Measurements from ENCODE around the gene KRT82.

The KRT82 gene

DNA sequence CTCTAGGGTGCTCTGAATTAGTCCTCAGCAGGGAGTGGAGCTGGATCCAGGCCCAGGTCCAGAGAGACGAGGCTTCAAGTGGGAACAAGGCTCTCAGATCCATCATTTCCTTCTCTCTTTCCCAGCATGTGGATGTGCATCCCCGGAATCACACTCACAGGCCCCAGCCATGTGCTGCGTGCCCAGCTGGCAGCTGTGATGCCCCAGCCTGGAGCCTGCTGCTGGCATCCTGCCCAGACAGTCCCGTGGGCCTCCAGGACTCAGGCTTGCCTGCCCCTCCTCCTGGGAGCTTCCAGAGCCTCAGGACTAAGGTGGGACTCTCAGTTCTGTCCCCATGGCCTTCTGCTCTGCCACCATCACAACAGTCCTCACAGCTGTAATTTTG is 14.5 kb downstream of the KRT82 start:
- no peak overlapping the region for H3K4me3 ChIP-seq (ENCODE audit: low read depth, low read length)
- TF ChIP-seq, protein P1, sequence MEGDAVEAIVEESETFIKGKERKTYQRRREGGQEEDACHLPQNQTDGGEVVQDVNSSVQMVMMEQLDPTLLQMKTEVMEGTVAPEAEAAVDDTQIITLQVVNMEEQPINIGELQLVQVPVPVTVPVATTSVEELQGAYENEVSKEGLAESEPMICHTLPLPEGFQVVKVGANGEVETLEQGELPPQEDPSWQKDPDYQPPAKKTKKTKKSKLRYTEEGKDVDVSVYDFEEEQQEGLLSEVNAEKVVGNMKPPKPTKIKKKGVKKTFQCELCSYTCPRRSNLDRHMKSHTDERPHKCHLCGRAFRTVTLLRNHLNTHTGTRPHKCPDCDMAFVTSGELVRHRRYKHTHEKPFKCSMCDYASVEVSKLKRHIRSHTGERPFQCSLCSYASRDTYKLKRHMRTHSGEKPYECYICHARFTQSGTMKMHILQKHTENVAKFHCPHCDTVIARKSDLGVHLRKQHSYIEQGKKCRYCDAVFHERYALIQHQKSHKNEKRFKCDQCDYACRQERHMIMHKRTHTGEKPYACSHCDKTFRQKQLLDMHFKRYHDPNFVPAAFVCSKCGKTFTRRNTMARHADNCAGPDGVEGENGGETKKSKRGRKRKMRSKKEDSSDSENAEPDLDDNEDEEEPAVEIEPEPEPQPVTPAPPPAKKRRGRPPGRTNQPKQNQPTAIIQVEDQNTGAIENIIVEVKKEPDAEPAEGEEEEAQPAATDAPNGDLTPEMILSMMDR (IDR thresholded peaks at IDR 0.05; ENCODE audit: borderline replicate concordance, insufficient read depth, low read depth, low read length) = no peak

DNA sequence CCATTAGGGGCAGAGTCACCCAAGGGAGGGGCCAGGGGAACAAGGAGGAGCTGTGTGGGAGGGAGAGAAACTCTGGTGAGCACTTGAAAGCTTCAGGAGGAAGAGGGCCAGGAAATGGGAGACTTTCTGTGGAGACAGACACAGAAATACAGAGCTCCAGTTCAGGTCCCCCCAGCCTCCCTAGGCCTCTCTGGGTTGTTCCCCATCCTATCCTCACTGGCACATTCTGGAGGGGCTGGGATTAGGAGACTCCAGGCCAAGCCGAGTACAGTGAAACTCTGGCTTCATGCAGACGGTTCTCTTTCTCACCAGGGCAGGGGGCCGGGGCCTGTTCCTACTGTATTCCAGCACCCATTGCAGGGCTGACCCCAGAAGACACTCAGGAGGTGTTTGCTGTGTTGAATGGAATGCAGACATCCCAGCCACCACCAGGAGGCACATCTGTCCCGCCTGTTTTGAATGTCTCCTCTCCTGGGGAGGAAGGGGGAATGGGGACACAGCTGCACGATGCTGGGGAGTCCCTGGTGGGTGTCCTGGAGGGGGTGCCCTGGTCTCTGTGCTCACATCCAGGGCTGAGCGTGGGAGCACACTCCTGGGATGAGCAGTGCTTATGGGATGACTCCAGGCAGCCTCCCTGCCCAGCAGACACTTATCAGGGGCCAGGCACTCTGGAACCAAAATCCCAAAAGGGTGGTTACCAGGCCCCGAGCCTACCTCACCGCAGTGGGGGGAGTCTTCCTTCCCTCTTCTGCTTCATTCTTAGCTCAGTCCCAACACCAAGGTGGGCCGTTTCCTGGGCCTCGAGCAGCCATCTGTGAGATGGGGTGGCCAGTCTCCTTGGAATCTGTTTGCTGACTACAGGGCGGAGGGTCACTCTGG is 15.2 kb downstream of the KRT82 start:
- TF ChIP-seq, protein P1 (IDR thresholded peaks at IDR 0.05; ENCODE audit: borderline replicate concordance, insufficient read depth, low read depth, low read length) = peak; percentile 60
- no peak overlapping the region for H3K4me3 ChIP-seq (ENCODE audit: low read depth, low read length)

DNA sequence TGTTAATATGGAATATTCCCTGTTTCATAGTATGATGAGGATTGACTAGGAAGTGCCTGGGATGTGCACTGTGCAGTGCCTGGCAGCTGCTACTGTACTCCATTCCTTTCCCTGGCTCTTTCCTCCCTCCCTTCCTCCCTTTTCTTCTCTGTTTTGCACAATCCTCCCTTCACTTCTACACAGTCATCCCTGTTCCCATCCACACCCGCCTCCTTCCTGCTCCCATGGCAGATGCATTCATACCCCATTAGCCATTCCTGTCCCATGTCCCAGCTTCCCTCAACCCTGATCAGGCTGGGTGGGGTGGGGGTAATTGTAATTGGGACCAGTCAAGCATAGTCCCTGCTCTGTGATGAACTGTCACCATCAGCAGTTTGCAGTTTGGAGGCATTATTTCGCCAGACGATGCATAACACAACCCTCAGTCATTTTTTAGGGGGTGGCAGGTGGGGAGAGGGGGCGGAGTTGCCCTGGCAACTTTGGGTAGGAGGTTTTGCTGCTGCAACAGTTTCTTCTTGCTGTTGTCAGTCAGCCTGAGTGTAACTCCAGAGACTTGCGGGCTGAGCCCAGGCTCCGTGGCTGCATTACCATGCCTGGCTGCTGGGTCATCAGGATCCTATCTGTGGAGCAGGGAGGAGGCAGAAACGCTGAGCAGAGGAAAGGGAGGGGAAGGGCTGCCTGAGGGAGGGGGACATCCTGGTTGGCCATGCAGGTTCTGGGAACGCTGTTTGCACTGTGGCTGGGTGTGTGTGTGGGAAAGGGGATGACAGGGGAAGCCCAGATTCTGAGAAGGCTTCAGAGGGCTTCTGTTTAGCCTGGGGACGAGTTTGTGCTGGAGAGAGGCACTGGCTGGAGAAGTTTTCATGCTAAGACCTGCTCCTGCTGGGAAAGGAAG is 16.6 kb downstream of the KRT82 start:
- no peak overlapping the region for H3K4me3 ChIP-seq (ENCODE audit: low read depth, low read length)
- TF ChIP-seq, protein P1 (IDR thresholded peaks at IDR 0.05; ENCODE audit: borderline replicate concordance, insufficient read depth, low read depth, low read length) = no peak

DNA sequence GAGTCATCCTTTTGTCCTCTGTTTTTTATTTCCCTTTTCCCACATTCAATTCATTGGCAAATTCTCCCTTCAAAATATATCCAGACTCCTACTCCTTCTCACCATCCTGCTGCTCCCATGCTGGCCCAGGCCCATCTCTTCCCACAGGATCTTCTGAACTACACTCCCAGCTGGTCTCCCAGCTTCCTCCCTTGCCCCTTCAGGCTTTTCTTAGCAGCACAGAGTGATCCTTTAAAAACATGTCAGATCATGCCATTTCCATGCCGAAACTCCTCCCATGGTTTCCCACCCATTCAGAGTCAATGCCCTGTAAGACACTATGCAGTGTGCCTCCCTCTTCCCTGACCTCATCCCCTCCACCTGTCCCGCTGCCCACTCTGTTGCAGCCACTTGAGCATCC is 18.3 kb downstream of the KRT82 start:
- H3K4me3 ChIP-seq (ENCODE audit: low read depth, low read length) = no peak overlapping the region
- TF ChIP-seq, protein P1 (IDR thresholded peaks at IDR 0.05; ENCODE audit: borderline replicate concordance, insufficient read depth, low read depth, low read length) = no peak

DNA sequence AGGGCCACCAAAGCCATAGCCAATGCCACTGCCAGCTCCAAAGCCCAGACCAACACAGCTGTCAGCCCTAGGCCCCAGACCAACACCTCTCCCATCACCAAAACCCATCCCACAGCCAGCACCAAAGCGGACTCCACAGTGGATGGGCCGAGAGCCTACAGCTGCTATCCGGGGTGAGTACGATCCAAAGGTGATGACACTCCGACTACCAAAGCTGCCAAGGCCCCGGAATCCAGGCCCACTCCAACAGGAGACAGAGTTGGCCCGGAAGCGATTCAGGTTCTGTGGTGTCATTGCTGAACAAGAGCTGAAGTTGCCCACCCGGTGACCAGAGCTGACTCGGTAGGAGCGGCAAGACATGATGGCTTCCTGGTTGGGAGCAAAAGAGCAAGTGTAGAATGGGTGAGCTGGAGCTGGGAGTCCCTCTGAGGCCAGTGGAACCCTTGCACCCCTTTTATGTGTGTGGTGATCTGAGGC is 20.9 kb downstream of the KRT82 start, which contains the start of gene KRT84:
KRT84 (minus strand) TSS at position 427 of the 477 bp plus-strand sequence; CDS start at position 360, 67 bp downstream.
- H3K4me3 ChIP-seq (ENCODE audit: low read depth, low read length) = no peak within 1 kb of the TSS
- TF ChIP-seq, protein P1 (IDR thresholded peaks at IDR 0.05; ENCODE audit: borderline replicate concordance, insufficient read depth, low read depth, low read length) = no peak

DNA sequence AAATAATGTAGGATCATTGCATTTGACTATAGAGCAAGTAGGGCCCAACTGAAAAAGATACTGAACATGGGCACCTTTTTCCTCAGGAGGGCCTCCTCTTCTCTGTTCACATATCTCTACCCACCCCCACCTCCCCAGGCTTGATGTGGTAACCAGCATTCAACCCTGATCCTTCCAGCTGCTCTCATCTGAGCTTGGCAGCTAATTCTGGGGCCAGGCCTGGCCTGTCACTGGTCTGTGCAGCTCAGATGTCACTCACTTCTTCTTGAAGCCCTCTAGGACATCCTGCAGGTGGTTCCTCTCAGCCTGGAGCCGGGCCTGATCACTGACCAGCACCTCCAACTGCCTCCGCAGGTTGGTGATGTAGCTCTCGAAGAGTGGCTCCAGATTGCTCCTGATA is 22.8 kb downstream of the KRT82 start:
- no peak overlapping the region for H3K4me3 ChIP-seq (ENCODE audit: low read depth, low read length)
- TF ChIP-seq, protein P1 (IDR thresholded peaks at IDR 0.05; ENCODE audit: borderline replicate concordance, insufficient read depth, low read depth, low read length) = no peak
